GM12872 (cell line): ENCODE measurements around the gene RERE.
A peak's percentile ranks its signal among the peaks of the same experiment; 100 is the strongest.

ENCODE experiments used
- CTCF ChIP-seq: IDR thresholded peaks from 3 replicates; pipeline ENCODE4 v1.5.1; 2011; ENCODE audit warnings: low read depth, mild to moderate bottlenecking, low read length, moderate library complexity; ENCODE audit not compliant: insufficient read depth

RERE gene

GRCh38 chr1:8352471-8352845, 465.0 kb downstream of the RERE start:
- TF ChIP-seq CTCF: no peak

GRCh38 chr1:8351693-8352470, 465.6 kb downstream of the RERE start:
- TF ChIP-seq CTCF: peak; percentile 75

DNA sequence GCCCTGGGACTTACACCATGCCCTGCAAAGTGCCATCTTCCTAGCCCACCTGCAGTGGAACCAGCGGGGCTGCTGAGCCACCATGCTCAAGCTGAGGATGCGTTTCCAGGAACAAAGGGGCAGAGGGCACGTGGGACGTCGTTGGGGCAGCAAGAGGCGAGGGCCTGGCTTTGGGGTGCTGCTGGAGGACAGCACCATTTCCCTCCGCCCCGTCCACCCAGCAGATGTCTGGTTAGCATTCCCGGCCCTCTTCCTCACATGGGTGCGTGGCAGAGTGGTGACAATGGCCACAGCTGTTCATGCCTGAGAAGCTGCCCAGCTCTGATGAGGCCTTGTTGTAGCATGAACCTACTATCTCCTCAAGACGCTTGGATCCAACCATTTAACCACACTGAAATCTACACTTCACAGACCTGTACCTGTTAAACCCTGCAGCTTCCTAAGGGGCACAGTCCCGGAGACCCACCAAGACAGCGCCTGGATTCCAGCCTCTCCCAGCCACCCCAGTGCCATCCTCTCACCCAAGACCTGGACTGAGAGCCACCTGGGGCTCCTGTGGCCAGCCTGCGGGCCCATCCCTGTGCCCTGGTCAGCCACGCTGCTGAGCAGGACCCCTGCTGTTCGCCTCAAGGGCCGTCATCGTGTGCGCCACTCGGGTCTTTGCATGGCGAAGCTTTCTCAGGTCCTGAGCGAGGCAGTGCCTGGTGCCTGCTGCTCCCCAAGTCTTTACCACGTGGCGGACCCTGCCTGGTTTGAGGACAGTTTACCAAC, 466.3 kb downstream of the RERE start:
- TF ChIP-seq CTCF: no peak

DNA sequence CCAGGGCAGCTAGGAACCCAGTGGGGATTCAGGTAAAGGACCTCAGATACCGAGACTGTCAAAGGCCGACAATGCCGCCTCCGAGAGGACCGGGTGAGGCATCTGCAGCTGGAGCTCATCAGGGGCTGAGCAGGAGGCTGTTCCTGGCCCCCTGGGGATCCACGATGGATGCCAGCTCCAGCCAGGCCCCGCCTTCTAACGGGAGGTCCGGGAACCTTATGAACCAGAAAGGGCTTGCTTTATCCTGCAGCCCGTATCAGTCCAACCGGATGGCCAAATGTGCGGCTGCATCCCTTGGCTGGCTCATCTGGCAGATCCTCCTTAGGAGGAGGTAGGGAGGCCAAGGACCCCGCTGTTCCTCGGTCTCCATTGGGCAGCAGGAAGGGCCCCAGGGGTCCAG, 467.5 kb downstream of the RERE start:
- no peak for TF ChIP-seq CTCF

DNA sequence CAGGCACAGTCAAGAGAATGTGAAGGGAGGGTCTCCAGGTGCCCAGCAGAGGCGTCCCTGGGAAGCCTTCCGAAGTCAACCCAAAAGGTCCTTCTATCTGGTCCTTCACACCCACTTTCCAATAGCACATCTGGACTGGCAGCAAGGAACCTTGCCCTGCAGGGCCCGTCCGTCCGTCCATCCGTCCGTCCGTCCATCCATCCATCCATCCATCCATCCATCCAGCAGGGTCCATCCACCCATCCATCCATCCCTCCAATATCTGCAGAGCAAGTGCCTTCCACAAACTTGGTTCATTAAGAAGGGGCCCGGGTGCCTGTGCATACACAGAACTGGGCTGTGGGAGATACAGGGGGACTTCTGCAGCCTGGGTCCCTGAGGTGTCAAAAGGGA, 468.0 kb downstream of the RERE start:
- TF ChIP-seq CTCF: no peak

DNA sequence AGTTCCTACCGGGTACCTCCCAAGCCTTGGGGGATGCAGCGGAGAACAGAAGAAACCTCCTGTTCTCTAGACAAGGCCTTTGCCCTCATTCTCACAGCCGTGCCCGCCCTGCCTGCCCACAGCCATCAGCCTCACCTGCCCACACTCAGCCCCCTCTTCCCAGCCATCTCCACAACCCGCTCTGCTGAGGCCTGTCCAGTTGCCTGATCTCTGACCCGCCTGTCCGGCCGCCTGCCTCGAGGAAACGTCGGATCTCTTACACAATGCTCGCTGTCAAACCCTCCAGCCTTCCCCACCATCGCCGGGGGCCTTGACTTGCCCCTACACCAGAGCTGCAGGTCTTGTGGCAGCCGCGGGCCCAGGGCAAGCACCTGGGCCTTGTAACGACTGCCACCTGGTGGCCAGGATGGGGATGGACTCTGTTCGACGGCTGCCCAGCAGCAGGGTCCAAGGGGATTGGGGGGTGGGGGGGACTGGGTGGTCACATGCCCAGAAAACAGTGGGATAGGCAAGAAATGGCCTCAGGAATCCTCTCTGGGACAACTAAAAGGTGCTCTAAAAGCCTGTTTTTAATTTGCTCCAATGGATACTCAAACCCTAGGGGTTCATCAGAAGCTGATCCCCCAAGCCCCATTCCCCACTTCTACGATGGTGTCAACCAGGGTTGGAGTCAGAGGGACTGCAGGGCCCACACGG, 468.5 kb downstream of the RERE start:
- peak; percentile 82 for TF ChIP-seq CTCF

DNA sequence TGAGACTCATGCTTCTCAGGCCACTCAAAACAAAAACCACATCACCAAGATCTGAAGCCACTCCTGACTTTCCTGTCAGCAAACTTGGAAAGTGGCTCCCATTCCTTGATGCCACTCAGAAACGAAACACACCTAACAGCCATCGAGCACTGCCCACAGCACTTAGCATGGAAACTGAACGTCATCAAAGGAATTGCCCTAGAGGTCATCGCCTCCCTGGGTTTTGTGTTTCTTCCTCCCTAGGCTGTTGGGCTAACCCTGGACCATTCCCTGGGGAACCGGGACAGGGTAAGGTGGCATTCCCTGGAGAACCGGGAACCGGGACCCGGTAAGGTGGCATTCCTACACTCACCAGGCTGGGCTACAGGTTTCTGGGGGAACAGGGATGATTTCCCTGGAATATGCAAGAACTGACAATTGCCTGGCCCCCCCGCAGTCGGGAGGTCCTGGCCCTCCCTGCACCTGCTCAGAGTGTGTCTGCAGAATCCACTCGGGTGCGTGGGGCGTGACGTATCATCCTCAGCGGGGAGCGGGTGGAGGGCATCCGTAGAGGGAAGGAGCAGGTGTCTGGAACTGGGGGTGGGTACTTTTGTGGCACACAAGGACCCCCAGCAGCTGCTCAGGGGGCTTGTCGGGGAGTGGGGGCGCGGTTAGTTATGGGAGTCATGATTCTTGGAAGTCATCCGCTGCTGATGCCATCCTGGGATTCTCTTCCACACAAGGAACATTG, 469.2 kb downstream of the RERE start:
- TF ChIP-seq CTCF: no peak
